Gastrocnemius medialis (tissue), 4 donors: ENCODE data around the gene CHST12.

Source experiments
- CTCF ChIP-seq, 5 experiments: fragments of 450-650 bp in 3 of 5; fragments of 200-600 bp in 2 of 5; sonication (generic) in 2 of 5; IDR thresholded peaks in 4 of 5; conservative IDR thresholded peaks in 1 of 5; 1 replicate in 4 of 5; 2 replicates in 1 of 5; pipeline ENCODE4 v1.5.1; 2016 to 2019; ENCODE audit warnings: antibody characterized with exemption in 5 of 5, mild to moderate bottlenecking in 3 of 5, moderate library complexity in 3 of 5
- POLR2A ChIP-seq, 2 donors: fragments of 450-650 bp; IDR thresholded peaks; one replicate each; pipeline ENCODE4 v1.6.1; 2017; ENCODE audit warnings: antibody characterized with exemption in 2 of 2, mild to moderate bottlenecking in 2 of 2, moderate library complexity in 2 of 2

- TF ChIP-seq CTCF (IDR thresholded peaks at IDR 0.05 in 4 of 5, conservative IDR thresholded peaks at IDR 0.05 in 1 of 5) (no peak), POLR2A (IDR thresholded peaks at IDR 0.05) (no peak)
Observed at GRCh38 chr7:2409745-2410414, 6.5 kb downstream of the CHST12 start.
